Esophagus squamous epithelium (tissue), 4 donors: ENCODE results near the gene LRCOL1.

ENCODE experiments used
- CTCF ChIP-seq, 6 experiments: fragments of 450-650 bp in 4 of 6; fragments of 200-600 bp in 2 of 6; sonication (generic) in 2 of 6; IDR thresholded peaks; one replicate each; pipeline ENCODE4 v1.5.1; 2016 to 2019; ENCODE audit warnings: antibody characterized with exemption in 6 of 6, mild to moderate bottlenecking in 4 of 6, moderate library complexity in 4 of 6
- POLR2A ChIP-seq, 4 donors: fragments of 450-650 bp; IDR thresholded peaks; one replicate each; pipeline ENCODE4 v1.6.1; 2017; ENCODE audit warnings: antibody characterized with exemption in 4 of 4, mild to moderate bottlenecking in 4 of 4, moderate library complexity in 3 of 4

DNA sequence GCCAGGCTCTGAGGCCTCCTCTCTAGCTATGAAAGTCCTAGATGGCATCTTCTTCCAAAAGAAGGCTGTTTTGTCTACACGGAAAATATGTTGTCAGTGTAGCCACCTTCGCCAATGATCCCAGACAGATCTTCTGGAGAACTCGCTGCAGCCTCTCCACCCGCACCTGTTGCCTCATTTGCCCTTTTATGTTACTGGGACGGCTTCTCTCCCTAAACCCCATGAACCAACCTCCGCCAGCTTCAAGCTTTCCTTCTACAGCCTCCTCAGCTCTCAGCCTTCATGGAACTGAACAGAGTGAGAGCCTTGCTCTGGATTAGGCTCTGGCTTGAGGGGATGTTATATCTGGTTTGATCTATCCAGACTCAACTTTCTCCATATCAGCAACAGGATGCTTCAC lies 18.9 kb upstream of the LRCOL1 start:
- TF ChIP-seq CTCF (IDR thresholded peaks at IDR 0.05) (no peak), POLR2A (IDR thresholded peaks at IDR 0.05) (no peak)
